ENCODE measurements around the gene SFT2D3.

Gene SFT2D3

GRCh38 chr2:127707890-127708648 is 6.8 kb downstream of the SFT2D3 start:
- no peak for DNase-seq (ENCODE audit: low spot score)

- no peak for DNase-seq (ENCODE audit: low spot score)
Measured at GRCh38 chr2:127709336-127709735, 8.0 kb downstream of the SFT2D3 start.

GRCh38 chr2:127712999-127713398 is 11.7 kb downstream of the SFT2D3 start:
- no peak for DNase-seq (ENCODE audit: low spot score)

- no peak for DNase-seq (ENCODE audit: low spot score)
Measured at GRCh38 chr2:127713562-127713961, 12.3 kb downstream of the SFT2D3 start.

- DNase-seq (ENCODE audit: low spot score) = no peak
Measured at GRCh38 chr2:127715778-127716449, 14.6 kb downstream of the SFT2D3 start.

GRCh38 chr2:127718271-127718670 is 17.0 kb downstream of the SFT2D3 start:
- no peak for DNase-seq (ENCODE audit: low spot score)

- DNase-seq (ENCODE audit: low spot score) = no peak
Measured at GRCh38 chr2:127719301-127720218, 18.3 kb downstream of the SFT2D3 start.

GRCh38 chr2:127721311-127721977 is 20.1 kb downstream of the SFT2D3 start:
- no peak for DNase-seq (ENCODE audit: low spot score)

- DNase-seq (ENCODE audit: low spot score) = no peak
Measured at GRCh38 chr2:127721978-127722355, 20.7 kb downstream of the SFT2D3 start.

- DNase-seq (ENCODE audit: low spot score) = no peak
Measured at GRCh38 chr2:127722807-127723206, 21.5 kb downstream of the SFT2D3 start.

- DNase-seq (ENCODE audit: low spot score) = no peak
Measured at GRCh38 chr2:127726158-127726880, 25.0 kb downstream of the SFT2D3 start.

- DNase-seq (ENCODE audit: low spot score) = no peak
Measured at GRCh38 chr2:127733113-127733815, 32.0 kb downstream of the SFT2D3 start.

- no peak for DNase-seq (ENCODE audit: low spot score)
Measured at GRCh38 chr2:127733816-127734537, 32.7 kb downstream of the SFT2D3 start.

- DNase-seq (ENCODE audit: low spot score) = no peak
Measured at GRCh38 chr2:127735044-127735443, 33.7 kb downstream of the SFT2D3 start.

GRCh38 chr2:127735537-127736399 is 34.5 kb downstream of the SFT2D3 start:
- no peak for DNase-seq (ENCODE audit: low spot score)

GRCh38 chr2:127737892-127738291 is 36.6 kb downstream of the SFT2D3 start:
- no peak for DNase-seq (ENCODE audit: low spot score)

GRCh38 chr2:127739800-127740199 is 38.5 kb downstream of the SFT2D3 start:
- no peak for DNase-seq (ENCODE audit: low spot score)

GRCh38 chr2:127740665-127741288 is 39.5 kb downstream of the SFT2D3 start:
- no peak for DNase-seq (ENCODE audit: low spot score)
